IPS DF 4.7 (cell line): ENCODE data around the gene BAIAP2L2.
"Not testable (repeated sequence)": the region's sequence is repeated elsewhere in the genome, so short reads cannot be mapped to it uniquely, and the experiment has no call there.

ENCODE experiments used
- DNase-seq: peaks from one replicate; pipeline ENCODE4 v3.0.0-alpha.2; 2013; ENCODE audit warnings: low spot score; ENCODE audit errors: extremely low read depth

BAIAP2L2 gene

GRCh38 chr22:38040953-38041759 is 69.3 kb downstream of the BAIAP2L2 start:
- DNase-seq, result no peak

GRCh38 chr22:38038890-38039812 is 71.3 kb downstream of the BAIAP2L2 start:
- no peak for DNase-seq

GRCh38 chr22:38038426-38038825 is 72.1 kb downstream of the BAIAP2L2 start:
- no peak for DNase-seq

GRCh38 chr22:38037367-38038150 is 72.9 kb downstream of the BAIAP2L2 start:
- DNase-seq, result not testable (repeated sequence)

GRCh38 chr22:38036392-38037062 is 74.0 kb downstream of the BAIAP2L2 start:
- DNase-seq, result no peak

- DNase-seq, result no peak
These were observed 75.0 kb downstream of the BAIAP2L2 start for GRCh38 chr22:38035530-38035885.
